ENCODE results near the gene TMED4. TPM values are rescaled to one million over a fixed set of nuclear protein-coding genes. Genes with fewer than 3 reads are reported as not detected.

Gene TMED4
- total RNA-seq, 2 experiments from 2014 or later: 71.6 to 73.0 TPM

- no peaks in the 10 kb centered on the region for H3K9me3 Mint-ChIP-seq (ENCODE audit: low read depth)
- no peak for DNase-seq
- peak overlapping the region; percentile 83 for H3K27ac Mint-ChIP-seq
- POLR2A ChIA-PET: interaction anchor here (1.7 kb wide), 1 partner anchor 13 kb away, joined by 9 read pairs; no protein-coding TSS in a partner anchor
- CTCF ChIA-PET: interaction anchor here (0.9 to 1.6 kb wide), 5 partner anchors 12 to 246 kb away, joined by 4 to 10 read pairs (median 8); no protein-coding TSS in a partner anchor
- no peak for ATAC-seq
- H3K4me3 Mint-ChIP-seq: no peak overlapping the region
- H3K4me1 Mint-ChIP-seq: peaks cover 92% of the 10 kb centered on the region
- H3K27me3 Mint-ChIP-seq: no peaks in the 10 kb centered on the region
- H3K36me3 Mint-ChIP-seq (ENCODE audit: low read depth): peaks cover 44% of the 10 kb centered on the region
- intact Hi-C loops (cut with DNase I, micrococcal nuclease): no loop called here
These were observed 39.2 kb upstream of the TMED4 start for GRCh38 chr7:44621034-44621749.

DNA sequence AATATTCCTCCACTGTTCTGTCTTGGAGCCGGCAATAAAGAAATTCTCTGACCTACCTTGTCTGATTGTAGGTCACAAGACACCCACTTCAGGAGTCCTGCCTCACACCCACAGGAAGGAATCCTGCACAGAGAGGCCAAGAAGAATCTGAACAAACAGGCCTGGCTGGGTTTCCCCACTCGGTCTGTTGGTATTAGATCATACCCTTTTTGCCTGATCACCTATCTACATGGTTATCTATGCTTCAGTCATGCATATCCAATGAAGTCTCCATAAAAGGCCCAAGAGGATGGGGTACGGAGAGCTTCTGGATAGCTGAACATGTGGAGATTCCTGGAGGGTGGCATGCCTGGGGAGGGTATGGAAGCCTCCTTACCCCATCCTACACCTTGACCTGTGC lies 36.7 kb upstream of the TMED4 start:
- Mint-ChIP-seq H3K27ac (peak overlapping the region; percentile 95), H3K36me3 (ENCODE audit: low read depth) (peaks cover 27% of the 10 kb centered on the region), H3K4me3 (peak overlapping the region; percentile 17), H3K9me3 (ENCODE audit: low read depth) (no peaks in the 10 kb centered on the region), H3K27me3 (no peaks in the 10 kb centered on the region), H3K4me1 (peaks cover 91% of the 10 kb centered on the region)
- ChIA-PET POLR2A (no interaction called here), CTCF (interaction anchor here (0.8 kb wide), 1 partner anchor 10 kb away, joined by 3 read pairs; no protein-coding TSS in a partner anchor)
- DNase-seq: peak; percentile 46
- ATAC-seq: no peak
- intact Hi-C loops (cut with DNase I, micrococcal nuclease): no loop called here

GRCh38 chr7:44618045-44618444 lies 36.0 kb upstream of the TMED4 start:
- H3K27ac Mint-ChIP-seq: peak overlapping the region; percentile 95
- ATAC-seq (no peak), DNase-seq (no peak)
- no peaks in the 10 kb centered on the region for H3K27me3 Mint-ChIP-seq
- ChIA-PET CTCF (interaction anchor here (1.0 to 3.3 kb wide), 7 partner anchors 12 to 53 kb away, joined by 3 to 19 read pairs (median 5); partner anchors contain the start of gene OGDH), POLR2A (interaction anchor here (1.2 to 1.8 kb wide), 3 partner anchors 16 to 268 kb away, joined by 4 to 29 read pairs (median 14); no protein-coding TSS in a partner anchor)
- H3K36me3 Mint-ChIP-seq (ENCODE audit: low read depth): peaks cover 24% of the 10 kb centered on the region
- H3K9me3 Mint-ChIP-seq (ENCODE audit: low read depth): no peaks in the 10 kb centered on the region
- peaks cover 87% of the 10 kb centered on the region for H3K4me1 Mint-ChIP-seq
- peak overlapping the region; percentile 17 for H3K4me3 Mint-ChIP-seq
- intact Hi-C loops (cut with DNase I, micrococcal nuclease): no loop called here

DNA sequence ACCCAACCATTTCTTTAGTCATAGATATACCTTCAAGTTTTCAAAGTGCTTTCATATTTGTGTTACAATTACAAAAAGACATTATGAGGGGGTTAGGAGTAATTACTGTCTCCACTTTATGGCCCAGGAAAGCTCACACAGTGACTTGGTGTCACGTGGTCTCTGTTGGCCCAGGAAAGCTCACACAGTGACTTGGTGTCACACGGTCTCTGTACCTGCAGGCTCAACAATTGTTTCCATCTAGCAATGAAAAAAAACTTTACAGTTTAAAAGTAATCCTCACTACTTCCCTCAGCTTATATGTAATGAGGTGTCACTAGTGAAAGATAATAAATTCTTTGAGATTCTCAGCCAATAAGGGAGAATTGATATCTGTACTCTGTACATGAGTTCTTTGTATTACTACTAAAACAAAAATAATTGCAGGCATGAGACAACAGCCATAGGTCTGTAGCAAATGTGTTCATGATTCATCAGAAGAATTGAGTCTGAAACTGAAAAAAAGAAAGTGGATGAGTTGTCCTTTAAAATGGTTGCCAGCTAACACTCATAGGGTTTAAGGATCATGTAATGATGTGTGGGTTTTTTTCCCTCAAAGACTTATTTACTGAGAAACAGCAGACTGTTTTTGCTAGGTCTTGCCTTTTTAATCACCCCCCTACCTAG lies 35.3 kb upstream of the TMED4 start:
- peak overlapping the region; percentile 43 for H3K4me3 Mint-ChIP-seq
- ChIA-PET CTCF (interaction anchor here (0.5 to 3.3 kb wide), 11 partner anchors 11 to 233 kb away, joined by 3 to 19 read pairs (median 4); partner anchors contain the start of gene OGDH), POLR2A (interaction anchor here (0.5 to 1.8 kb wide), 9 partner anchors 10 to 1032 kb away, joined by 3 to 29 read pairs (median 8); partner anchors contain the start of genes OGDH and PPIA)
- peak overlapping the region; percentile 95 for H3K27ac Mint-ChIP-seq
- no peaks in the 10 kb centered on the region for H3K27me3 Mint-ChIP-seq
- no peaks in the 10 kb centered on the region for H3K9me3 Mint-ChIP-seq (ENCODE audit: low read depth)
- peak; percentile 92 for ATAC-seq
- intact Hi-C loops (cut with DNase I, micrococcal nuclease): loop anchor here (1.0 to 2.0 kb wide), 9 partner anchors 11 to 579 kb away; partner anchors contain the start of genes OGDH (in 2 of the 2), H2AZ2 (in 1 of the 2), PPIA (in 1 of the 2) and TMED4 (in 1 of the 2)
- peak; percentile 73 for DNase-seq
- peaks cover 81% of the 10 kb centered on the region for H3K4me1 Mint-ChIP-seq
- peaks cover 20% of the 10 kb centered on the region for H3K36me3 Mint-ChIP-seq (ENCODE audit: low read depth)

- Mint-ChIP-seq H3K27me3 (no peaks in the 10 kb centered on the region), H3K4me1 (peaks cover 78% of the 10 kb centered on the region), H3K4me3 (no peak overlapping the region), H3K9me3 (ENCODE audit: low read depth) (no peaks in the 10 kb centered on the region), H3K36me3 (ENCODE audit: low read depth) (peaks cover 22% of the 10 kb centered on the region), H3K27ac (no peak overlapping the region)
- CTCF ChIA-PET: interaction anchor here (0.7 to 3.3 kb wide), 6 partner anchors 11 to 182 kb away, joined by 3 to 19 read pairs (median 4); partner anchors contain the start of gene OGDH
- intact Hi-C loops (cut with DNase I, micrococcal nuclease): loop anchor here in 1 of 2 experiments (2.0 kb wide), 1 partner anchor 580 kb away; no protein-coding TSS in a partner anchor
- no peak for DNase-seq
- ATAC-seq: no peak
- POLR2A ChIA-PET: interaction anchor here (0.5 to 1.8 kb wide), 7 partner anchors 10 to 1031 kb away, joined by 3 to 29 read pairs (median 9); partner anchors contain the start of genes OGDH and PPIA
These were observed 34.5 kb upstream of the TMED4 start for GRCh38 chr7:44616545-44616944.

- intact Hi-C loops (cut with DNase I, micrococcal nuclease): loop anchor here in 1 of 2 experiments (2.0 kb wide), 1 partner anchor 581 kb away; no protein-coding TSS in a partner anchor
- no peak for ATAC-seq
- Mint-ChIP-seq H3K27me3 (no peaks in the 10 kb centered on the region), H3K27ac (peak overlapping the region; percentile 66), H3K36me3 (ENCODE audit: low read depth) (peaks cover 18% of the 10 kb centered on the region), H3K4me3 (no peak overlapping the region), H3K9me3 (ENCODE audit: low read depth) (no peaks in the 10 kb centered on the region), H3K4me1 (peaks cover 70% of the 10 kb centered on the region)
- ChIA-PET CTCF (interaction anchor here (0.6 to 3.3 kb wide), 3 partner anchors 23 to 183 kb away, joined by 3 to 19 read pairs (median 4); no protein-coding TSS in a partner anchor), POLR2A (no interaction called here)
- DNase-seq: no peak
These were observed 33.8 kb upstream of the TMED4 start for GRCh38 chr7:44615793-44616192.

DNA sequence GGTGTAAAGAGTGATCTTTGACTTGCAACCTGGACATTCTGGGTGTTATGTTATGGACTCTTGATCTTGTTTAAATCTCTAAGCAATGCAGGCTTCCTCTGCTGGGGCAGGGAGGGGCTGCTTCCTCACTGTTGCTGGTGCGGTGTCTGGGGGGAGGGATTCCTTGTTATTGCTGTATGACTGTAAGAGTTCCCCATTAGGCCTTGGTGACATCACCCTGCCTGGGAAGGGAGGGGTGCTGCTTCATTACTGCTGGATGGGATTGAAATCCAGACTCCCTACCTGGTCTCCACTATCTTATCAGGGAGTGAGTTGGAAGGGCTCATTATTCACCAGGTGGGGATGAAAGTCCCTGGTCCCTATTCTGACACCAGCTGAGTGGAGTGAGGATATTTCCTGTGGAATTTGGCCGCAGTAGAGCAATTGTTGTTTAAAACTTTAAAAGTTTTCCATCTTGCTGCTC lies 33.1 kb upstream of the TMED4 start:
- Mint-ChIP-seq H3K36me3 (ENCODE audit: low read depth) (peaks cover 18% of the 10 kb centered on the region), H3K27ac (peak overlapping the region; percentile 66), H3K27me3 (no peaks in the 10 kb centered on the region), H3K9me3 (ENCODE audit: low read depth) (no peaks in the 10 kb centered on the region), H3K4me3 (no peak overlapping the region), H3K4me1 (peaks cover 65% of the 10 kb centered on the region)
- DNase-seq (peak; percentile 43), ATAC-seq (no peak)
- CTCF ChIA-PET: interaction anchor here (3.3 kb wide), 1 partner anchor 23 kb away, joined by 19 read pairs; no protein-coding TSS in a partner anchor
- intact Hi-C loops (cut with DNase I, micrococcal nuclease): no loop called here
- POLR2A ChIA-PET: no interaction called here

DNA sequence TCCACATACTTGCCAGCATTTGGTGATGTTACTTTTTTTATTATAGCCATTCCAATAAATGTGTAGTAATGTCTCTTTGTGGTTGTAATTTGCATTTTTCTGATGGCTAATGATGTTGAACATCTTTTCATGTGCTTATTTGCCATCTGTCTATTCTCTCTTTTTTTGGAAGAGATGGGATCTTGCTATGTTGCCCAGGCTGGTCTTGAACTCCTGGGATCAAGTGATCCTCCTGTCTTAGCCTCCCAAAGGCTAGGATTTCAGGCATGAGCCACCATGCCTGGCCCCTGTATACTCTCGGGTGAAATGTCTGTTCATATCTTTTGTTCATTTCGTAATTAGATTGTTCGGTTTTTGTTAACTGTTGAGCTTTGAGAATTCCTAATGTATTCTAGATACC lies 27.8 kb upstream of the TMED4 start:
- H3K4me1 Mint-ChIP-seq: peaks cover 49% of the 10 kb centered on the region
- DNase-seq: no peak
- ATAC-seq: no peak
- H3K27me3 Mint-ChIP-seq: no peaks in the 10 kb centered on the region
- ChIA-PET POLR2A (no interaction called here), CTCF (interaction anchor here (0.6 kb wide), 1 partner anchor 275 kb away, joined by 3 read pairs; the partner anchor contains the start of gene PURB)
- H3K36me3 Mint-ChIP-seq (ENCODE audit: low read depth): peaks cover 22% of the 10 kb centered on the region
- no peaks in the 10 kb centered on the region for H3K9me3 Mint-ChIP-seq (ENCODE audit: low read depth)
- H3K4me3 Mint-ChIP-seq: peak overlapping the region; percentile 3
- intact Hi-C loops (cut with DNase I, micrococcal nuclease): no loop called here
- peak overlapping the region; percentile 55 for H3K27ac Mint-ChIP-seq

DNA sequence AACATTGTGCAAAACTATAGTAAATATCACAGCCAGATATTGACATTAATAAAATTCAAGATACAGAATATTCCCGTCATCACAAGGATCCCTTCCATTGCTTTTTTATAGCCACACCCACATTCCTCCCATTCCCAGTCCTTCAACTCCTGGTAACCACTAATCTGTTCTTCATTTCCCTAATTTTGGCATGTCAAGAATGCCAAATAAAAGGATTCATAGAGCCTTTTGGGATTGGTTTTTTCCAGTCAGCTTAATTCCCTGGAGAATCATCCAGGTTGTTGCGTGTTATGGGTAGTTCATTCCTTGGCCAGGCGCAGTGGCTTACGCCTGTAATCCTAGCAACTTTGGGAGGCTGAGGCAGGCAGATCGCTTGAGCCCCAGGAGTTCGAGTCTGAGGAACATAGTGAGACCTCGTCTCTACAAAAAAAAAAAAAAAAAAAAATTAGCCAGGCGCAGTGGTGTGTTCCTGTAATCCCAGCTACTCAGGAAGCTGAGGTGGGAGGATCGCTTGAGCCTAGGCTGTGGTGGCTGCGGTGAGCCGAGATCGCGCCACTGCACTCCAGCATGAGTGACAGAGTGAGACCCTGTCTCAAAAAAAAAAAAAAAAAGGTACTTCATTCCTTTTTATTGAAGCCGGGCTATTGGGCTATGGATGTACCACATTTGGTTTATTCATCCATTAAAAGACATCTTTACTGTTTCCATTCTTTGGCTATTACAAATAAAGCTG lies 27.1 kb upstream of the TMED4 start:
- ChIA-PET POLR2A (no interaction called here), CTCF (no interaction called here)
- peak overlapping the region; percentile 55 for H3K27ac Mint-ChIP-seq
- ATAC-seq (no peak), DNase-seq (peak; percentile 40)
- H3K9me3 Mint-ChIP-seq (ENCODE audit: low read depth): no peaks in the 10 kb centered on the region
- peaks cover 42% of the 10 kb centered on the region for H3K4me1 Mint-ChIP-seq
- H3K4me3 Mint-ChIP-seq: peak overlapping the region; percentile 45
- H3K36me3 Mint-ChIP-seq (ENCODE audit: low read depth): peaks cover 18% of the 10 kb centered on the region
- intact Hi-C loops (cut with DNase I, micrococcal nuclease): no loop called here
- H3K27me3 Mint-ChIP-seq: no peaks in the 10 kb centered on the region
